Measurements from ENCODE around the gene RNF7. TPM values are rescaled to one million over a fixed set of nuclear protein-coding genes. Genes with fewer than 3 reads are reported as not detected.

Gene RNF7
- total RNA-seq, 1 experiment from 2014 or later, result 126 TPM

DNA sequence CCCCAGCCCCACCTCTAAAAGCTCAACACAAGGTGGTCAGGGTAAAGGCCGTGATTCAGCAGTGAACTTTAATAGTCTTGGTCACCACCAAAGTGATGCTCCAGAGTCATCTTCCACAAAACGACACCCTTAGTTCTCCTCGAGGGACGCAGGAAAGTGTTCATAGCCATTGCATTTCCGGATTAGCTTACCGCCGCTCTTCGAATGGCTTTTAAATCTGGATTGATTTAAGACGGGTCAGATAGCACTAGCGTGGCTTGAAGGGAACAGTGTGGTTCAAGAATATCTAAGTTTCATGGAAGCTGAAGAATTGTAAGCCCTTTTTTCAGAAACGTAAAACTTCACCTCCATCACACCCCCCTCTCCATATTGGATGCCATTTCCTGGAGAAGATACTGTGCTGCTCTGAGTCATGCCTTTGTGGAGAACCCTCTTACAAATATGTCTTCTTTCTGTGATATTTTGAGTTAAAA lies 829 bp downstream of the RNF7 start:
- Histone ChIP-seq H4K20me1 (ENCODE audit: control insufficient read depth, insufficient read depth, insufficient read length) (no peaks in the 10 kb centered on the region), H3K4me2 (ENCODE audit: insufficient read depth, insufficient read length, low read length) (peak overlapping the region; percentile 77), H3K9me3 (ENCODE audit: control insufficient read depth, low read depth, low read length) (no peaks in the 10 kb centered on the region), H3K79me1 (ENCODE audit: insufficient read depth, low read depth, low read length, poor library complexity, severe bottlenecking) (no peaks in the 10 kb centered on the region), H4K8ac (replicated peaks; ENCODE audit: insufficient read length, low read depth, low read length) (no peak overlapping the region), H3K23me2 (ENCODE audit: insufficient read length, low read depth, low read length, poor library complexity, severe bottlenecking) (peaks cover 6% of the 10 kb centered on the region), H3K27me3 (ENCODE audit: insufficient read depth, low read length) (no peaks in the 10 kb centered on the region), H2BK5ac (ENCODE audit: insufficient read length, low read length) (no peak overlapping the region), H3T11ph (ENCODE audit: low read length) (no peak overlapping the region), H2BK20ac (ENCODE audit: low read depth, low read length, poor library complexity, severe bottlenecking) (no peak overlapping the region), H2BK120ac (ENCODE audit: low read depth, low read length, poor library complexity, severe bottlenecking) (no peak overlapping the region), H2AFZ (ENCODE audit: low read length) (no peak overlapping the region), H4K5ac (ENCODE audit: insufficient read length, low read depth, low read length) (no peak overlapping the region), H3K27ac (ENCODE audit: insufficient read length, low read depth, low read length) (peak overlapping the region; percentile 3), H3K23ac (ENCODE audit: insufficient read length, low read depth, low read length) (no peak overlapping the region), H3K18ac (ENCODE audit: insufficient read length, low read depth, low read length) (peak overlapping the region; percentile 18), H2BK12ac (ENCODE audit: insufficient read length, low read depth, low read length) (no peak overlapping the region), H2AK5ac (ENCODE audit: insufficient read length, low read length) (no peak overlapping the region), H3K4me1 (ENCODE audit: insufficient read depth, low read length) (no peaks in the 10 kb centered on the region; the same call in 1 of the 2 replicates), H4K91ac (ENCODE audit: insufficient read length, low read depth, low read length) (no peak overlapping the region), H3K56ac (ENCODE audit: insufficient read length, low read depth, low read length) (no peak overlapping the region), H3K9ac (ENCODE audit: extremely low read depth, insufficient read length, low read length) (peak overlapping the region; percentile 97), H2BK15ac (ENCODE audit: low read depth, low read length) (no peak overlapping the region), H3K14ac (ENCODE audit: insufficient read depth, low read length) (peak overlapping the region; percentile 97), H3K4ac (ENCODE audit: low read depth, low read length) (no peak overlapping the region; the same call in 1 of the 2 replicates), H3K79me2 (ENCODE audit: insufficient read depth, low read length) (peaks cover 25% of the 10 kb centered on the region)
- Mint-ChIP-seq H3K36me3 (ENCODE audit: insufficient read depth in 1 of 3, low read depth in 3 of 3) (peaks cover 5 to 14% (median 9%) of the 10 kb centered on the region in 3 experiments; a peak in 5 of 7 replicates), H3K4me1 (peaks cover 15 to 24% of the 10 kb centered on the region in 2 experiments), H3K27me3 (ENCODE audit: low read depth) (no peaks in the 10 kb centered on the region), H3K27ac (peak overlapping the region; percentile 87 to 99 (median 95)), H3K9me3 (no peaks in the 10 kb centered on the region), H3K4me3 (peak overlapping the region; percentile 86 to 98)
- DNase-seq, result no peak
- TF ChIP-seq, protein P1, sequence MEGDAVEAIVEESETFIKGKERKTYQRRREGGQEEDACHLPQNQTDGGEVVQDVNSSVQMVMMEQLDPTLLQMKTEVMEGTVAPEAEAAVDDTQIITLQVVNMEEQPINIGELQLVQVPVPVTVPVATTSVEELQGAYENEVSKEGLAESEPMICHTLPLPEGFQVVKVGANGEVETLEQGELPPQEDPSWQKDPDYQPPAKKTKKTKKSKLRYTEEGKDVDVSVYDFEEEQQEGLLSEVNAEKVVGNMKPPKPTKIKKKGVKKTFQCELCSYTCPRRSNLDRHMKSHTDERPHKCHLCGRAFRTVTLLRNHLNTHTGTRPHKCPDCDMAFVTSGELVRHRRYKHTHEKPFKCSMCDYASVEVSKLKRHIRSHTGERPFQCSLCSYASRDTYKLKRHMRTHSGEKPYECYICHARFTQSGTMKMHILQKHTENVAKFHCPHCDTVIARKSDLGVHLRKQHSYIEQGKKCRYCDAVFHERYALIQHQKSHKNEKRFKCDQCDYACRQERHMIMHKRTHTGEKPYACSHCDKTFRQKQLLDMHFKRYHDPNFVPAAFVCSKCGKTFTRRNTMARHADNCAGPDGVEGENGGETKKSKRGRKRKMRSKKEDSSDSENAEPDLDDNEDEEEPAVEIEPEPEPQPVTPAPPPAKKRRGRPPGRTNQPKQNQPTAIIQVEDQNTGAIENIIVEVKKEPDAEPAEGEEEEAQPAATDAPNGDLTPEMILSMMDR (conservative IDR thresholded peaks at IDR 0.05), result no peak
- no CpG with 5 or more reads among the region's 11 CpGs for WGBS (ENCODE audit: extremely low coverage, insufficient read length, low lambda C conversion rate)
